Sigmoid colon (tissue), 4 donors: ENCODE measurements around the gene DOCK9.

Experiments
- EP300 ChIP-seq, 4 donors: sonication (generic); formaldehyde crosslinking; IDR thresholded peaks; one replicate each; pipeline ENCODE4 v1.6.1; 2017; ENCODE audit warnings: antibody characterized with exemption in 4 of 4
- POLR2A ChIP-seq, 2 donors: fragments of 450-650 bp; IDR thresholded peaks; one replicate each; pipeline ENCODE4 v1.6.1; 2016; ENCODE audit warnings: antibody characterized with exemption in 2 of 2, mild to moderate bottlenecking in 2 of 2, moderate library complexity in 2 of 2
- TF ChIP-seq, protein P1 (sequence below), 4 experiments: fragments of 450-650 bp in 3 of 4; fragments of 200-600 bp in 1 of 4; IDR thresholded peaks; one replicate each; pipeline ENCODE4 v1.5.1; 2016 to 2019; ENCODE audit warnings: antibody characterized with exemption in 4 of 4, mild to moderate bottlenecking in 3 of 4, moderate library complexity in 2 of 4

- TF ChIP-seq, protein P1, sequence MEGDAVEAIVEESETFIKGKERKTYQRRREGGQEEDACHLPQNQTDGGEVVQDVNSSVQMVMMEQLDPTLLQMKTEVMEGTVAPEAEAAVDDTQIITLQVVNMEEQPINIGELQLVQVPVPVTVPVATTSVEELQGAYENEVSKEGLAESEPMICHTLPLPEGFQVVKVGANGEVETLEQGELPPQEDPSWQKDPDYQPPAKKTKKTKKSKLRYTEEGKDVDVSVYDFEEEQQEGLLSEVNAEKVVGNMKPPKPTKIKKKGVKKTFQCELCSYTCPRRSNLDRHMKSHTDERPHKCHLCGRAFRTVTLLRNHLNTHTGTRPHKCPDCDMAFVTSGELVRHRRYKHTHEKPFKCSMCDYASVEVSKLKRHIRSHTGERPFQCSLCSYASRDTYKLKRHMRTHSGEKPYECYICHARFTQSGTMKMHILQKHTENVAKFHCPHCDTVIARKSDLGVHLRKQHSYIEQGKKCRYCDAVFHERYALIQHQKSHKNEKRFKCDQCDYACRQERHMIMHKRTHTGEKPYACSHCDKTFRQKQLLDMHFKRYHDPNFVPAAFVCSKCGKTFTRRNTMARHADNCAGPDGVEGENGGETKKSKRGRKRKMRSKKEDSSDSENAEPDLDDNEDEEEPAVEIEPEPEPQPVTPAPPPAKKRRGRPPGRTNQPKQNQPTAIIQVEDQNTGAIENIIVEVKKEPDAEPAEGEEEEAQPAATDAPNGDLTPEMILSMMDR (IDR thresholded peaks at IDR 0.05) = no peak
- TF ChIP-seq EP300 (IDR thresholded peaks at IDR 0.05) (no peak), POLR2A (IDR thresholded peaks at IDR 0.05) (no peak)
Observed at GRCh38 chr13:98883998-98884397, 93.9 kb downstream of the DOCK9 start.
